ENCODE measurements around the gene CACNA1B. TPM values are rescaled to one million over a fixed set of nuclear protein-coding genes. Genes with fewer than 3 reads are reported as not detected.

CACNA1B gene
- polyA plus RNA-seq, 1 of the 3 experiments (the other 2 are of a cell fraction) = 0.03 TPM

DNA sequence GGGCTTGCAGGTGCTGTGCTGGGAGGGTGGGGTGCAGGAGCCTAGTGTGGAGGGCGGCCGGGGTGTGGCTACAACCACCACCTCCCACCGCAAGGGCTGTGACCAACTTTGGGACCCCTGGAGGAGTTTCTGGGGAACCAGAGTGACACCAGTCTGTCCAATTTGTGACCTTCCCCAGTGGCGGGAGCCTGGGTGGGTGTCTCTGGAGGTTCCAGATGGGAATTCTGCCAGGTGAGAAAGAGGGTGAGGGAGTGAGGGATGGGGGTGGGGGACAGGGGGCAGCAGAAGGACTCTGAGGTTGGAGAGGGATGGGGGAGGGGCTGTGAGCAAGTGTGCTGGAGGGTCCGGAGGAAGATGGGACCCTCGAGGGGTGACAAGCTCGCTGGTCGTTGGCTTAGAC lies 4.2 kb upstream of the CACNA1B start:
- TF ChIP-seq FOXJ3 (CRISPR knock-in tag; IDR thresholded peaks at IDR 0.05) (no peak), USF1 (IDR thresholded peaks at IDR 0.05; ENCODE audit: borderline replicate concordance, low read depth) (no peak), FOXM1 (IDR thresholded peaks at IDR 0.05; ENCODE audit: low read depth) (no peak), MEF2A (IDR thresholded peaks at IDR 0.05; ENCODE audit: borderline replicate concordance, low read depth) (no peak), CTCF (IDR thresholded peaks at IDR 0.05) (no peak), EZH2phosphoT487 (IDR thresholded peaks at IDR 0.05; ENCODE audit: borderline replicate concordance, low read depth) (no peak), JUND (IDR thresholded peaks at IDR 0.05) (no peak), ELF1 (IDR thresholded peaks at IDR 0.05) (no peak), RXRA (IDR thresholded peaks at IDR 0.05; ENCODE audit: borderline replicate concordance, low read depth) (no peak), YY1 (IDR thresholded peaks at IDR 0.05; ENCODE audit: low read depth) (no peak)
- TF ChIP-seq, protein P1, sequence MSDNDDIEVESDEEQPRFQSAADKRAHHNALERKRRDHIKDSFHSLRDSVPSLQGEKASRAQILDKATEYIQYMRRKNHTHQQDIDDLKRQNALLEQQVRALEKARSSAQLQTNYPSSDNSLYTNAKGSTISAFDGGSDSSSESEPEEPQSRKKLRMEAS (IDR thresholded peaks at IDR 0.05; ENCODE audit: low read depth) = no peak
- Histone ChIP-seq H3K4me3 (ENCODE audit: low read depth in 2 of 2, low read length in 1 of 2) (no peak overlapping the region), H3K4me2 (no peak overlapping the region), H3K4me1 (ENCODE audit: control insufficient read depth in 1 of 2, insufficient read depth in 2 of 2, low read depth in 1 of 2, low read length in 1 of 2) (peaks cover 0 to 1% of the 10 kb centered on the region in 2 experiments; a peak in 1 of 4 replicates), H3K27me3 (ENCODE audit: insufficient read depth) (no peaks in the 10 kb centered on the region), H3K9ac (no peak overlapping the region), H4K20me1 (ENCODE audit: insufficient read depth) (no peaks in the 10 kb centered on the region), H3K27ac (ENCODE audit: low read depth in 2 of 2, low read length in 1 of 2) (no peak overlapping the region), H3K36me3 (replicated peaks in 1 of 2; ENCODE audit: control insufficient read depth in 1 of 2, insufficient read depth in 2 of 2, low read length in 1 of 2) (no peaks in the 10 kb centered on the region), H3F3A (replicated peaks; ENCODE audit: insufficient read depth) (no peaks in the 10 kb centered on the region), H2AFZ (ENCODE audit: low read depth) (no peak overlapping the region), H3K9me3 (no peaks in the 10 kb centered on the region), H3K79me2 (ENCODE audit: insufficient read depth) (no peaks in the 10 kb centered on the region), H3K9me2 (no peaks in the 10 kb centered on the region)
- WGBS (ENCODE audit: low lambda C conversion rate) = 52% methylated on average over 8 of the region's 8 CpGs
- ChIA-PET CTCF (no interaction called here), POLR2A (no interaction called here)
- DNase-seq = no peak

DNA sequence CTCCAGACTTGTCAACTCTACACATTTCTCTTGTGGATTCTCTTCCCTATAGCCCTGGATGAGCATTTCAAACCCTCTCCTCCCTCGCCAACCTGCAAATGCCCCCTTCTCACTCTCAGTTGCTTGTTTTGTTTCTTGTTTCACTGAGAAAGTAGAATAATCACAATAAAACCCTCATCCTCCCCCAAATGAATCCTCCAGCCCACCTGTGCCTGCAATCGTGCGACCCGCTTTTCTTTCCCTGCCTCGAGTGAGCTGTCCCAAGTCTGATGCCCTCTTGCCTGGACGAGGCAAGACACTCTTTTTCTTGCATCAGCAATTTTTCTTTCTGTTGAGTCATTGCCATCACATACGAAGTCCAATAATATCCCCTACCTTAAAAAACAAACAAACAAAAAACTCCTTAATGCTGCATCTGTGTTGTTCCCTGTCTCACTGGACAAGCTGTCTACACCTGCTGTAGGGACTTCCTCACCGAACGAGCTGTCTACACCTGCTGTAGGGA lies 3.7 kb upstream of the CACNA1B start:
- Histone ChIP-seq H3K9ac (no peak overlapping the region), H3K4me2 (no peak overlapping the region), H3K9me2 (no peaks in the 10 kb centered on the region), H3K9me3 (no peaks in the 10 kb centered on the region), H3K4me1 (ENCODE audit: control insufficient read depth in 1 of 2, insufficient read depth in 2 of 2, low read depth in 1 of 2, low read length in 1 of 2) (peaks cover 0 to 4% of the 10 kb centered on the region in 2 experiments; a peak in 1 of 4 replicates), H4K20me1 (ENCODE audit: insufficient read depth) (no peaks in the 10 kb centered on the region), H3K36me3 (replicated peaks in 1 of 2; ENCODE audit: control insufficient read depth in 1 of 2, insufficient read depth in 2 of 2, low read length in 1 of 2) (no peaks in the 10 kb centered on the region), H3K27ac (ENCODE audit: low read depth in 2 of 2, low read length in 1 of 2) (no peak overlapping the region), H2AFZ (ENCODE audit: low read depth) (no peak overlapping the region), H3K79me2 (ENCODE audit: insufficient read depth) (no peaks in the 10 kb centered on the region), H3K27me3 (ENCODE audit: insufficient read depth) (no peaks in the 10 kb centered on the region), H3F3A (replicated peaks; ENCODE audit: insufficient read depth) (no peaks in the 10 kb centered on the region), H3K4me3 (ENCODE audit: low read depth in 2 of 2, low read length in 1 of 2) (no peak overlapping the region)
- DNase-seq = no peak
- POLR2A ChIA-PET = no interaction called here
- TF ChIP-seq, protein P1 (IDR thresholded peaks at IDR 0.05; ENCODE audit: low read depth) = no peak
- TF ChIP-seq ELF1 (IDR thresholded peaks at IDR 0.05) = no peak
- no peak for TF ChIP-seq EP300 (IDR thresholded peaks at IDR 0.05; ENCODE audit: borderline replicate concordance in 1 of 2, low read depth in 1 of 2, low read length in 1 of 2)
- TF ChIP-seq, protein P2, sequence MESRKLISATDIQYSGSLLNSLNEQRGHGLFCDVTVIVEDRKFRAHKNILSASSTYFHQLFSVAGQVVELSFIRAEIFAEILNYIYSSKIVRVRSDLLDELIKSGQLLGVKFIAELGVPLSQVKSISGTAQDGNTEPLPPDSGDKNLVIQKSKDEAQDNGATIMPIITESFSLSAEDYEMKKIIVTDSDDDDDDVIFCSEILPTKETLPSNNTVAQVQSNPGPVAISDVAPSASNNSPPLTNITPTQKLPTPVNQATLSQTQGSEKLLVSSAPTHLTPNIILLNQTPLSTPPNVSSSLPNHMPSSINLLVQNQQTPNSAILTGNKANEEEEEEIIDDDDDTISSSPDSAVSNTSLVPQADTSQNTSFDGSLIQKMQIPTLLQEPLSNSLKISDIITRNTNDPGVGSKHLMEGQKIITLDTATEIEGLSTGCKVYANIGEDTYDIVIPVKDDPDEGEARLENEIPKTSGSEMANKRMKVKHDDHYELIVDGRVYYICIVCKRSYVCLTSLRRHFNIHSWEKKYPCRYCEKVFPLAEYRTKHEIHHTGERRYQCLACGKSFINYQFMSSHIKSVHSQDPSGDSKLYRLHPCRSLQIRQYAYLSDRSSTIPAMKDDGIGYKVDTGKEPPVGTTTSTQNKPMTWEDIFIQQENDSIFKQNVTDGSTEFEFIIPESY (IDR thresholded peaks at IDR 0.05; ENCODE audit: borderline replicate concordance, low read depth) = no peak
- no peak for TF ChIP-seq RFX5 (IDR thresholded peaks at IDR 0.05; ENCODE audit: low read length)
- no peak for TF ChIP-seq REST (IDR thresholded peaks at IDR 0.05; ENCODE audit: low read depth, low read length)
- TF ChIP-seq FOSL2 (IDR thresholded peaks at IDR 0.05; ENCODE audit: borderline replicate concordance, low read depth) = no peak
- TF ChIP-seq USF1 (IDR thresholded peaks at IDR 0.05; ENCODE audit: borderline replicate concordance, low read depth) = no peak
- WGBS (ENCODE audit: low lambda C conversion rate) = 67% methylated on average over 9 of the region's 9 CpGs
- CTCF ChIA-PET = no interaction called here

All from SK-N-SH (cell line).